DMS53 treated with DMSO at 0.1 percent for 48 hours (cell line): ENCODE measurements around the gene ANO7.

Experiments
- DNase-seq: peaks from one replicate; lab custom pipeline; 2025; ENCODE audit not compliant: unreplicated experiment; lab: John Stamatoyannopoulos, UW

ANO7 gene

GRCh38 chr2:241188361-241189092, at the start of gene ANO7:
Gene ANO7 (plus strand): TSS chr2:241188677. CDS start chr2:241190064, 1,387 bp downstream.
- DNase-seq: peak; percentile 24

DNA sequence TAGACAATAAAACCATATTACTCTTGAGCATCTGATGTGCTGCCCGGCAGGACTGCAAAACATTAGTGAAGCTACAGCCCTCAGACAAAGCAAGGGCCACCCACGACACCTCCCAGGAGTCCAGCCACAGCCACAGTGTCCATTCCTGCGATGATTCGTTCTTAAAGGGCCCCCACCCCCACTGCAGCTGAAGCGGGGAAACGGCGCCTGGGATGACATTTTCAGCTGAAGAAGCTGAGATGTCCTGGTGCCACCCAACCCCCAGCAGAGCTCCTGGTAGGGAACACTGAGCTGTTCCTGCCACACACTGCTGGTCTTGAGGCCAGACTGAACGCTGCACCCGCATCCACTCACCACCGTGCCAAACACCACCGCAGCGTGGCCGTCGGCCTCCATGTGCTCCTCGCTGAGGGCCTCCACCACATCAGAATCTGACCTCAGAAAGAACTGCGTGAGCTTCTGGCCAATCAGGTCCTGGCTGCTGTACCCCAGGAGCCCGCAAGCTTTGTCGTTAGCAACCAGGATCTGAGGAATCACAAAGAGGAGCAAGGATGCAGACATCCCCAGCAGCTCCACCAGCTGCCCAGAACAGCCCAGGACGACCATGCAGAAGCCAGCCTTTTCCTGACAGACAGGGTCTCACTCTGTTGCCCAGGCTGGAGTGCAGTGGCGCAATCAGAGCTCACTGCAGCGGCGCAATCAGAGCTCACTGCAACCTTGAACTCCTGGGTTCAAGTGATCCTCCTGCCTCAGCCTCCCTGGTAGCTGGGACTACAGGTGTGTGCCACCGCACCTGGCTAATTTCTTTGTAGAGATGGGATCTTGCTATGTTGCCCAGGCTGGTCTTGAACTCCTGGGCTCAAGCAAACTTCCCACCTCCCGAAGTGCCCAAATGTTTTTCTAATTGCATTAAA, 48.7 kb upstream of the ANO7 start:
- DNase-seq: no peak

GRCh38 chr2:241140445-241140840, 48.0 kb upstream of the ANO7 start:
- no peak for DNase-seq

DNA sequence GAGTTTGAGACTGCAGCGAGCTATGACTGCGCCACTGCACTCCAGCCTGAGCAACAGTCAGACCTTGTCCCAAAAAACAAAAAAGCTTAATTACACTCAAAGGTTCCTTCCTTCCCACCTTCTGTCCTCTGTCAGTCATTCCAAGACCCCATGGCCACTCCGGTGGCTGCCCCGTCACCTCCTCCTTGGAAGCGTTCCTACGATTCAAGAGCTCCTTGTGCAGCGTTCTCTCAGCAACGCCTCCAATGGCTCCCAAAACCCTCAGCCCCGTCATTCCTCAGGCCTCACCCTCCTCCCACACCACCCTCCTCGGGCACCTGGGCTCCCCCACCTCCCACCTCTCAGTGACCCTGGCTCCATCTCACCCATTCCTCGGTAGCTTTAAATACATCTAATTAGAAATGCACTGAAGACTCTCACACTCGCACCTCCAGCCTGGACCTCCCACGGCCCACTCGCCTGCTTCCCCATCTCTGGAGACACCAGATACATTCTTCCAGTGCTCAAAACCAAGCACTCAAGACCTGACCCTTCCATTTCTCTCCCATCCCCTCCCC, 47.2 kb upstream of the ANO7 start:
- DNase-seq: no peak

GRCh38 chr2:241142063-241142462, 46.4 kb upstream of the ANO7 start:
- DNase-seq: no peak

GRCh38 chr2:241142593-241142992, 45.9 kb upstream of the ANO7 start:
- DNase-seq: no peak

DNA sequence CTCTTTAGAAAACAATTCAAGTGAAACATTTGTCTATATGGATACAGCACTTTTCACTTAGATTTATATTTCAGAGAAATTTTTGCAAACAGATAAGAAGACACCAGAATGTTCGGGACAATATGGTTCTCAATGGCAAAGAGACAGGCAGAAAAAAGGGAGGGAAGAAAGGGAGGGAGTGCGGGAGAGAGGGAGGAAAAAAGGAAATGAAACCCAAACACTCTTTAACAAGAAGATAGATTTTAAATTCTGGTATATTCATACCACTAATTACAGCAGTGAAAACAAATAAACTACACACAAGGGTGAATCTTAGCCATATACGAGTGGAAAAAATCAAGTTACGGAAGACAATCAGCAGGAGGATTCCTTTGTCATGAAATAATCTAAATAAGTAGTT, 42.2 kb upstream of the ANO7 start:
- no peak for DNase-seq

GRCh38 chr2:241147336-241147735, 41.1 kb upstream of the ANO7 start:
- no peak for DNase-seq

DNA sequence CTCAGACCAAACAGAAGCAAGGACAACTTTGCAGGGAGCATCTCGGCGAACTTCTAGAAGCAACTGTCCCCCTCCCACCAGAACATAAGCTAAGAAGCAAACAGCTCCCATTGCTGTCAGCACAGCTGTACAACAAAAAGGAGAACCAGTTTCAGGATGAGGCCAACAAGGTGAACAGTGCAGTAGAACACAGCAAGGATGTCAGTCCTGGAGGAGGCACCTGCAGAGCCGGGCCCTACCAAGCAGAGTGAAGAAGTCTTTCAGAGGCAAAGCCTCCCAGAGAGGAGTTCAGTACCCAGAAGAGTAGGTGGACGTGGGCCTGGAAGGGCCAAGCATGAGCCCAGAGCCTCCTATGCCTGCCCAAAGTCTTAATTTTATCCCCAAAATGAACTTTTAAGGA, 40.2 kb upstream of the ANO7 start:
- DNase-seq: no peak

DNA sequence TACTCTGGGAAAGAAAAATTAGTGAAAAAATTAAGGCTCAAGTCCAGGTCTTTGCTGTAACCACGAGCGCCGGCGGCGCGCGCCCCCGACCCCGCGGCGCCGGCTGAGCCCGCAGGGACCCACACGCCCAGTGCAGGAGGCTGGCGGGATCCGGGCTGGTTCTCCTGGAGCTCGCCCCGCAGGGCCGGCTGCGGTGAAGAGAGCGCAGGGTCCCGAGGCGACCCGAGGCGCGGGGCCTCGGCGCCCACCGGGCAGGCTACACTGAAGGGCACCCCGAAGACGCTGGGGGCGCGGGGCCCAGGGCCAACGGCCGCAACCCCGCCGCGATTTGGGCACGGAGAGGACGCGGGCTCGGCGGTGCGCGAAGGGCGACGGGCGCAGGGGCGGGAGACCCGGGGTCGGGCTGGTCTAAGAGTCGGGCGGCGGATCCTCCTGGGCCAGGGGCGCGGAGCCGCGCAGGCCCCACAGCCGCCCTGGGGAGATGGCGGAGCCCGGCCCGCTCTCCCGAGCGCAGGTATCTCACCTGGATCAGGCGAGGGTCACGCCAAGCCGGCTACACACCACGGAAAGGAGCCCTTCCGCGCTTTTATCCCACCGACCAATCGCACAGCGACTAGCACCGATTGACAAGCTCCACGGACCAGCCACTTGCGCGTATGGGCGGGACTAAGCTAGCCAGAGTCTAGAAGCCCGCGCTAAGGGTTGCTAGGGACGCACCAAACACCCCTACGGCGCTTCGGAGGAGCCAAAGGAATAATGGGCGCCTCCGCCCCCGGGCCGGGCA, 39.4 kb upstream of the ANO7 start, which contains the start of gene PASK:
Gene PASK (minus strand): TSS at position 582 of the 784 bp plus-strand sequence. CDS start 6,440 bp downstream, outside the sequence.
- DNase-seq: peak; percentile 93

- DNase-seq: no peak
These were observed 38.9 kb upstream of the ANO7 start for GRCh38 chr2:241149675-241149924.

DNA sequence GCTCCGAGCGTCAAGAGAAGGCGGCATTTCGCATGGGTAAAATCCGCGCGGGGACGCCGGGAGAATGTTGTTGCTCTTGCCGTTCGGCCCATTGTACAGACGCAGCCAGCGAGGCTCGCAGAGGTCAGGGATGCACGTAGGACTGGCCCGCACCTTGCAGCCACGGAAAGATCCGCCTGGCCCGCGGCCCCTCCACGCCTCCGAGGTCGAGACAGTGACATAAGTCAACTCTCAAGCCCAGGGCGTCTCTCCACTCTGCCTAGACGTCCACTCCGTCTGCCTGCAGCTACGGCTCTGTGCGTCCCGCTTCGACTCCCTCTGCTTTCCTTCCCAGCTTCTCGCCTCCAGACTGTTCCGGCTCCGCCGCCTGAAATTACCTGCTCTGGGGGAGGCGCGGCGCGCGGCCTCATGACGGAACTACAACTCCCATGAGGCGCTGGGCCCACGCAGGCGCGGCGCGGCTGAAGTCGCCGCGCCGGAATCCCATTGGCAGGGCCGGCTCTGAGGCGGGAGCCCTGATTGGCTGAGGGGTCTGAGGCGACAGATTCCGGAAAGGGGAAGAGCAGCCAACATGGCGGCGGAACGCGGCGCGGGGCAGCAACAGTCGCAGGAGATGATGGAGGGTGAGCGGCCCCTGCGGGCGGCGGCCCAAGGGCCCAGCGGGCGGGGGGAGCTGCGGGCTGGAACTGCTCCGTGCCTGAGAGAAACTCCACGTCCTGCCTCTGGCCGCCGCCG, 38.4 kb upstream of the ANO7 start, which contains the start of gene PPP1R7:
Gene PPP1R7 (plus strand): TSS at position 543 of the 735 bp plus-strand sequence. CDS start 29 bp downstream, at position 572.
- peak; percentile 89 for DNase-seq

GRCh38 chr2:241150660-241151530, 37.6 kb upstream of the ANO7 start:
- no peak for DNase-seq

- DNase-seq: no peak
These were observed 36.4 kb upstream of the ANO7 start for GRCh38 chr2:241151934-241152660.

GRCh38 chr2:241153616-241154015, 34.9 kb upstream of the ANO7 start:
- no peak for DNase-seq

DNA sequence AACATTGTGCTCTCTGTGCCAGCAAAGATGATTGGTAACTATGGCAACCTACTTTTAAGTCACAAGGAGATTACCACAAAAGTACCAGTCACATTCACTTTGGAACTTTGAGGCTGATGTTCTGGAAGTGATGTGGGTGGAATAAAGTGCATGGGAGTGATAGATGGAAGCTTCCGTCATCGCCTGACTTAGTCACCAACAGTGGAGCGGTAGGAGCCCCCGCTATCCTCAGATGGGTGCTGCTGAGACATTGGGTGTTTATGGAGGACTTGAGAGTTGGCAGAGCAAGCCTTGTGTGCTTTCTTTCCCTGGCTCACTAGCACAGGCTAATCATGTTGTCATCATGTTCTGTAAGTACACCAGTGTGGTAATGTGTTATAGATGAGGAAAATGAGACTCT, 33.6 kb upstream of the ANO7 start:
- no peak for DNase-seq

GRCh38 chr2:241155936-241156335, 32.5 kb upstream of the ANO7 start:
- DNase-seq: no peak

DNA sequence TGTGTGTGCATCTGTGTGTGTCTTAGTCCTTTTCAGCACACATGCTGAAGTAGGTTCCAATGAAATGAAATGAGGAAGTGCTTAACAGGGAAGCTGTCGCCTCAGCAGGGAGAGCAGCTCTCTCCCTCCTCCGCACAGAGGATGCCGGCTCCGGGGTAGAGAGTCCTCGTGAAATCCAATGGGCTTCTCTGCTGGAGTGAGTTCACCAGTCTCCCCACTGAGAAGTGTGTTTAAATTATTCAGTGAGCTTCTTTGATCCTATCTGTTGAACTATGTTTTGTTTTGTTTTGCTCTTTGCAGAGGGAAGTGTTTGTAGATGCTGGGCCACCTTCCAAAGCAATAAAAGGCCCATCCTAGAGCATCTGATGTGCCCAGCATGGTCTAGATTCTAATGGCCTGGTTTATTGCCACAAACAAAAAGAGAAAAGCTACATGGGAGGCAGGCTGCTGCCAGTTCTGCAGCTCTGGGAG, 31.5 kb upstream of the ANO7 start:
- DNase-seq: no peak
